Caki2 (cell line): ENCODE data around the gene CYP4B1. TPM values are rescaled to one million over a fixed set of nuclear protein-coding genes. Genes with fewer than 3 reads are reported as not detected.
"Not testable (repeated sequence)": the region's sequence is repeated elsewhere in the genome, so short reads cannot be mapped to it uniquely, and the experiment has no call there.

Experiments used
- DNase-seq: peaks from one replicate; pipeline ENCODE4 v3.0.0-alpha.2; 2015; ENCODE audit warnings: low read depth
- in situ Hi-C: cut with HindIII; loops from 2 replicates; pipeline ENCODE4 v1.10.0; 2016; ENCODE audit warnings: low sequenced_read_pairs, low pct_unique_long_range_greater_than_20kb, mixed read lengths
- total RNA-seq: library from RNA; depleted of rRNA; stranded (reverse); fragments of >200 nt; shearing (Covaris generic); gene quantifications from 2 replicates; pipeline ENCODE4 v1.2.3, GENCODE V29; 2014; ENCODE audit warnings: low replicate concordance

The CYP4B1 gene
- total RNA-seq, 1 experiment from 2014 or later: not detected

DNA sequence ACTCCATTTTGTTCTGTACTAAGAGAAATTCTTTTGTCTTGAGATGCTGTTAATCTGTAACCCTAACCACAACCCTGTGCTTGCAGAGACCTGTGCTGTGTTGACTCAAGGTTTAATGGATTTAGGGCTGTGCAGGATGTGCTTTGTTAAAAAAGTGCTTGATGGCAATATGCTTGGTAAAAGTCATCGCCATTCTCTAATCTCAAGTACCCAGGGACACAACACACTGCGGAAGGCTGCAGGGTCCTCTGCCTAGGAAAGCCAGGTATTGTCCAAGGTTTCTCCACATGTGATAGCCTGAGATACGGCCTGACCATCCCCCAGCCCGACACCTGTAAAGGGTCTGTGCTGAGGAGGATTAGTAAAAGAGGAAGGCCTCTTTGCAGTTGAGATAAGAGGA, 10.2 kb upstream of the CYP4B1 start:
- DNase-seq, in situ Hi-C loops: not testable (repeated sequence)

DNA sequence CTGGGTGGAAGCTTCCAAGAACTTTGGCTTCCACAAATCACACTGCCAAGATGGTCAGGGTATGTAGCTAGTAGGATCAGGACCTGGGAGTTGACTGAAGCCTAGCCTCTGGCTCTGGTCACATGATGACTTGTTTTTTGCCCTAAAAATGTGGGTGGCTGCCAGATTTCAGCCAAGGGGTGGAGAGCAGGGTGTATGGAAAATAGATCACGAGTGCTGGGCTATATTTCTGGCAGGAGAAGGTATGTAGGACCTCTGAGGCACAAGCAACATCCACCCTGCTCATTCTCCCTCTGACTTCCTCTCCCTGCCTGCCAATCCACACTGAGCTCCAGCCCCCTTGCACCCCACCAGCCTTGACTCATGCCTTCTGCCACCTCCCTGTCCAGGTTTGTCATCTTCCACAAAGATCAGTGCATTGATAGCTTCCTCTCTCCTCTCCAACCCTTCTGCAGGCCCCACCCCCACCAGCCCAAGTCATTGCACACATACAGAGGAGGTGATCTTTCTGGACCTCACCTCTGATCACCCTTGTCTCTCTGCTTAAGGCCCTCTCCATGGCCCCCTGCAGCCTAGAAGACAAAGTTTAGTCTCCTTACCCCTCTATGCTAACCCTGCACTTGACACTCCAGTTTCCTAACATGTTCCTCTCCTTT, 8.3 kb upstream of the CYP4B1 start:
- DNase-seq: no peak
- in situ Hi-C loops: no loop called here

DNA sequence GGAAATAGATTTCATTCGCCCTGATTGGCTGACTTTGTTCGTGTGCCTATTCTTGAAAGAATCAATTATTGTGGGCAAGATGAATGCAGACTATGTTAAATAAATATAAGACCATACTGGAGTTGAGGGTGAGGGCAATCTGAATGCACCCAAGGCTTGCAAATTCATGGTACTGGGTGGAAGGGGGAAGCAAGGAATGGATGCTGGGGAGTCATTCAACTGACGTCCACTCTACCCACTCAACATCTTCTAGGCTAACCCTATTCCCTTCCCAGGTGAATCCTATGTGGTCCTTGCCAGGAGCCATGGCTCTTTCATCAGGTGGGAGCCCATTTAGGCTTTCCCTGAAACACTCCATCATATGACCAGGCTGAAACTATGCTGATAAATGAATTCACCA, 5.7 kb upstream of the CYP4B1 start:
- in situ Hi-C loops: no loop called here
- DNase-seq: no peak

DNA sequence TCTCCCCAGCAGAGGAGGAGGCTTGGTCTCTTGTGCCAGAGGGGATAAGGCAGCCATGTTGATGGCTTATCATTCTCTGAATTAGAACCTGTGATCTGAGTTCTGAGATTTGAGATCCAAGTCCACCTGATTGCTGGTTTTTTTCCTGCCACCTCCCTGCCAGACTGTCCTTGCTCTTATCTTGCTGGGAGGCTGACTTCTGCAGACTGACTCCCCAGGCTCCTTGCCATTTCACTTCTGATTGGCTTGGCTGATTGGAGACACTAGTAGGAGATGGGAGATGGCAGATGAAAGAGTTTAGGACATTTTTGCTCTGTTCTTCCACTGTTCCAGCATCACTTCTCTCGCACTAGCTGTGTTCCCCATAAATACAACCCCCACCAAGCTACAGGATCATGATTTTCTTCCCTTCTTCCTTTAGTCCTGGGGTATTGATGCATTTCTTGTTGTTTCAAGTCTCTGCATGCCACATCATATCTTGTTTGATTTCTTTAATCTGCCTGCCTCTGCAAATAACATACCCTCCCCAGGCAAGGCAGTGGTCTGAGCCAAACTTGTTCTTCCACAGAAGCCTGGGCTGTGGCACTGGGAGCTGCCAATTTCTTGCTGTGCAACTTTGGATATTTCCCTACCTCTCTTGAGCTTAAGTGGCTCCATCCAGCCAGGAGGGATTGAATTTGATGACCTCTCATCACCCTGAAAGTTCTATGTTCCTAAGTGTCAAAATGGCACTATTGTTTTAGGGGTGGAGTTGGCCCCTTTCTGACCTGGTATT, 963 bp upstream of the CYP4B1 start:
- no peak for DNase-seq
- in situ Hi-C loops: no loop called here

DNA sequence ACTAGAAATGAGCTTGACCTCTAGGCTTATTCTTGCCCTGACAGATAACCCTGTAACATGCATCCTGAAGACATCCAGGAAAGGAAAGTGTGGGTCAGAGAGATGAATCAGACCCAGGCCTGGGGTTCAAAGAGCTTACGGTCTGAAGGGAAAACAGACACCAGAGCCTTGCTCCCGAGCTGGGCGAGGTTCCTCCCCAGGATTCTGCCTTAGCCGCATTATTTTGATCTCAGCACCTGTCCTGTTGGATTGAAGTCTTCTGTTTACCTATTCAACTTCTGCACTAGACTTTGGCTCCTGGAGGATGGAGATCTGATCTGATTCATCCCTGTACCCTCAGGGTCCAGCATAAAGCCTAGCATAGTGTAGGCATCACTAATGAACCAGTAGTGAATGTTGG, 1.9 kb downstream of the CYP4B1 start:
- no peak for DNase-seq

DNA sequence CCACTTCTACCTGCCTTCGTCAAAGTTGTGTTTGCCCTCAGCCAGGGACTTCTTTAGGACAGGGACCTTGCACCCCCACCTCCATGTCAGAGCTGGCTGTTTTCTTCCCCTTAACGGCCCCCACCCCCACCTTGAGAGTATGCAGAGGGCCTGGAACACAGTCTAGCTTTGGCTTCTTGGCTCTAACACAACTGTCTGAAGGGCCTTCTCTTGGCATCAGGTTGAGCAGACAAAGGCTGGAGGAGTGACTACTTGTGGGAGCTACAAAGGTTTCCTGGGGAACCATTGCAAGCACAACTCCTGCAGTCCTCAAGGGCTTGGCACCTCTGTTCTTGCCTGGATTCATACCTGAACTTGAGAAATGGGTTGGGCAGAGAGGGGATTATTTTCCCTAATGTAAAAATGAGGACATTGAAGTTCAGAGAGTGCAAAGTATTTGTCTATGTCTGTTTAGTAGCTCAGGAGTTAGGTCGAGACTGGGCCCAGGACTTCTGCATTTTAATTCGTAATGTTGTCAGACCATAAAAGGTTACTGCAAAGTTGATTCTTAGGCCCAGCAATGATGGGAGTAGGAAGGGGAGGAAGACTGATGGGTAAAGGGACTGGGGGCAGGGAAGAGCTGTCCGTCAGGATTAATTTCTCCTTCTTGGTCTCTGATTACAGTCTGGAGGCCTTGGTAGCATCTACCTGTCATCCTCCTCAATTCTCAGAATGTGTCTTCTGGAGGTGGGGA, 2.6 kb downstream of the CYP4B1 start:
- in situ Hi-C loops: no loop called here
- DNase-seq: no peak

More for the DNA sequence above, 1.9 kb downstream of the CYP4B1 start:
- in situ Hi-C loops: no loop called here

DNA sequence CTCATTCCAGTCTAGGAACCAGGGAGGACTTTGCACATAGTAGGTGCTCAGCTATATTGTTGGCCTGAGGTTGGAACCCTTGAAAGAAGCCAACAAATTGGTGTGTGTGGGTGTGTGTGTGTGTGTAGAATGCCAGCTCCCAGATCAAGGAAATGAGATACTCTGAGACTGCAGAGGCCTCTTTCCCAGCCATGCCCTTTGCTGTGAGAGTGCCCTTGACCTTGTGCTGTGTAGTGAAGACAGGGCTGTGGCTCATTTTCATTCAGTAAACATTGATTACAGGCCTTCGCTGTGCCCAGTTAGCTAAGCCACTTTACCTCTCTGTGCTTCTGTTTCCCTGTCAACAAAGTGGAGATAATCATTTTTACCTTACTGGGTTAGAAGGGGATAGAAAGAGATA, 3.2 kb downstream of the CYP4B1 start:
- DNase-seq: no peak
- in situ Hi-C loops: no loop called here

DNA sequence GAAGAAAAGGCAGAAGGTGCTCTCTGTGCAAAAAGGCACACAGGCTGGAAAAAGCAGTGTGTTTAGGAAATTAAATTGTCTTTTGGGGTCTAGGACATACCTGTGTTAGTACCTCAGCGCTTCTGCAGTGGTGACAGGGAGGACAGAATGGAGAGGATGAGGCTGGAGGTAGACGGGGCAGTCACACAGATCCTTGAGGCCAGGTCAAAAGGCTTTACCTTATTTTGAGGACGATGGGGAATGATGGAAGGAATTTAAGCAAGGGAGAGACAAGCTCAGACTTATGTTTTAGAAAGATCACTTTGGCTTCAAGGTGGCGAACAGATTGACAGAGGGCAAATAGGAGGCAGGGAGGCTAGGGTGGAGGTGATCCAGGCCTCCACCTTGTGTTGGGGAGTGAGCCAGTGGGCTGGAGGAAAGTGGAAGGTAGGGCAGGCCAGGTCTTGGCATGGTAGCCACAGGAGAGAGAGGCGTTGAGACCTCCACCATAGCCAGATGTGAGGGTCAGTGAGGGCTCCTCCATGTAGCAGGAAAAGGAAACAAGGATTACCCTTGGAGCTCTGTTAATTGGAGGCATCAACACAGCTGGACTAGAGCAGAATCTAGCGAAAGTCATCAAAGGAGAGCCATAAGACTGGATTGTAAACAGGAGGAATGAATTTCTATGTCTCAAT, 4.2 kb downstream of the CYP4B1 start:
- no peak for DNase-seq
- in situ Hi-C loops: no loop called here

DNA sequence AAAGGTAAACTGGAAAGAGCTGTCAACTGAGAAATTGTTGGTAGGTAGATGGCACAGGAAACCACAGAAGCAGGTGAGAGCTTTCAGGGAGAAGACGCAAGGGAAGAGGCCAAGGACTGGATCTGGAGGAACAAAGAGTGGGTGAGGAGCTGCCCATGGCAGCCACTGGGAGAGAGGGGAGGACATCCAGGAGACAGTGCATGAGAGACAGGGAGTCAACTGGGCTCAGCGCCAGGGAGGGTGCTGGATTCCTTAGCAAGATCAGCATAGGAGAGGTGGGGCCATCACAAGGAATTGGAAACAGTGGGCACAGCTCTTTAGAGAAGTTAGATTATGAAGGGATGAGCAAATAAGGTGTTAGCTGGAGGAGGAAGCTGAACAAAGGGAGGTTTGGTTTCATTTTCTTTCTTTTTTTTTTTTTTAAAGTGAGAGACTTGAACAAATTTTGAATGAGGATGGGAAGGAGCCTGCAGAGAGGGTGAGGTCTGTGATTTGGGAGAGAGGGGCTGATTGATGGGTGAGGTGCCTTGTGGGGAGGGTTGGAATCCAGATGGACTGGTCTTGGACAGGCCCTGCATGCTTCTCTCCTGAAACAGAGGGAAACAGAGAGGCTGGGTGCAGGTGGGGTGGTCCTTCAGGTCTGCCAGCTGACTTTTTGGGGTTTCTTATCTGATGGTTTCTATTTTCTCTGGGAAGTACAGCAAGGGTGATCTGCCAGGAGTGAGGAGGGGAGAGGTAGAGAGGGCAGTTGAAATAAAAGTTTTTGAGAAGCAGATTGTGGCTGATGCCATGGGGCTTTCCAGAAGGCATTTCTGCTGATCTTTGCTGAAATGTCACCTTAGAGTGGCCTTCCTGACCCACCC, 5.4 kb downstream of the CYP4B1 start:
- no peak for DNase-seq
- in situ Hi-C loops: no loop called here

DNA sequence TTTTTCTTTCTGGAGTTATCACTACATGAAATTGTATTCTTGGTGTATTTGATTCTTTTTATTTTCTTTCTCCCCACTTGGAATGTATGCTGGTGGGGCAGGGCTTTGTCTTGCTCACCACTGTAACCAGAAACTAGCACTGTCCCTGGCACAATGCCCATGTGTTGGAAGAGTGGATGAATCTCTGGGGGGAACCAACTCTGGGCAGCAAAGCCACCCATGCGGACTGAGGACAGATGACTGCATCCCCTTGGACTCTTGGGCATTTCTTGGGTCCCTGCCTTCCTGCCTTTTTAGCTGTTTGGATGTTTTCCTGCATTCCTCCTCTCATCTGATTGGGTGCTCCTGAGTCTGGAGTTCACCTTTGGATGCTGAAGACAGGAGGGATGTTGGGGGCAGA, 6.1 kb downstream of the CYP4B1 start:
- no peak for DNase-seq
- in situ Hi-C loops: no loop called here

DNA sequence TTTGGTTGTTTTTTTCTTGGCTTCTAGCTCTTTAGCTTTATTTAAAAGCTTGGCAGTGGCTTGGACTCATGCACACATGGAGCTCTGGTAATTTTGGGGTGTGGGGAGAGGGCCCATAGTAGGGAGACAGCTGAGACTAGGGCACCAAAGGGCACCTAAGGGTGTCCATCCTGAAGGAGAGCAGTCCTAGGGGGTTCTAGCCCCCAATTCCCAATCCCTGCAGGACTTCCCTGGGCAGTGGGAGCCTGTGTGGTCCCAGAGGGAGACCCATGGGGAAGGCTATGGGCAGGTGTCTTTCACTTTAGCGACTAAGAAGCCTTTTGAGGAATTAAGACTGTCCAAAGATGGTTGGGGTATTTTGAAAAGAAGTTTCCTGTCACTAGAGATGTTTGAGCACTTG, 6.9 kb downstream of the CYP4B1 start:
- in situ Hi-C loops: no loop called here
- DNase-seq: no peak

DNA sequence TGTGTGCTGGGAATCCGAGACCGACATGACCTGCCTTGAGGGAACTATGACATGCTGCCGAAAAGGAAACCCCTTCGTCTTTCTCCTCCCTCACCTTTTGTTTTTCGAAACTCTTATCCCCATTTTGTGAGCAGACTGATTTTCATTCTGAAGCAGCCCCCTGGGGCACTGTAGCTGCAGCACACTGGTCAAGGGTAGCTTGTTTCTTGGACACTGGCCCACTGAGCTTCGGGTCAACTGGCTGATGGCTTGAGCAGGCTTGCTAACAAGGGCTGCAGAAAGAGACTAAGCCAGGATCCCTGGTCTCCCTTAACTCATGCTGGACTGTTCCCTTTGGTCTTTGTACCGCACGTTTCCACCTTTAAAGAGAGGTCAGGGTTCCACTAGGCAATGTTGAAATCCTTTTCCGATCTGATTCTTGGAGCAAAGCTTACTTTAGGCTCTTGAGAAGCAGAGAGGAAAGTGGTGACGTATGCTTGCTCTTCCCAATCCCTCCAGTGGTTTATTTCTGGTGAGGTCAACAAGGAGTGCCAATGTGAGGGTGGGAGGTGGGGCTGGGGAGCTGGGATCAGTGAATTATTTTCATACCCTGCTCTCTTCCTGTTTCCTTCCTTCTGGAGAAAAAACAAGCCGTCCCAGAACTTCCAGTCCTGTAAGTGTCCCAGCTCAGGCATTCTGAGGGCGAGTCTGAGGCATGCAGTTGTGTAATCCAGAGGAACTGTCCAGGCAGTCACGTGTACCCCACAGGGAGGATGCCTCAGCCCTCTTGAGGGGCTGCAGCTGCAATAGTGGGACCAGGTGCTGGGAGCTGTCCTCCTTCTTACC, 7.6 kb downstream of the CYP4B1 start:
- no peak for DNase-seq
- in situ Hi-C loops: no loop called here

DNA sequence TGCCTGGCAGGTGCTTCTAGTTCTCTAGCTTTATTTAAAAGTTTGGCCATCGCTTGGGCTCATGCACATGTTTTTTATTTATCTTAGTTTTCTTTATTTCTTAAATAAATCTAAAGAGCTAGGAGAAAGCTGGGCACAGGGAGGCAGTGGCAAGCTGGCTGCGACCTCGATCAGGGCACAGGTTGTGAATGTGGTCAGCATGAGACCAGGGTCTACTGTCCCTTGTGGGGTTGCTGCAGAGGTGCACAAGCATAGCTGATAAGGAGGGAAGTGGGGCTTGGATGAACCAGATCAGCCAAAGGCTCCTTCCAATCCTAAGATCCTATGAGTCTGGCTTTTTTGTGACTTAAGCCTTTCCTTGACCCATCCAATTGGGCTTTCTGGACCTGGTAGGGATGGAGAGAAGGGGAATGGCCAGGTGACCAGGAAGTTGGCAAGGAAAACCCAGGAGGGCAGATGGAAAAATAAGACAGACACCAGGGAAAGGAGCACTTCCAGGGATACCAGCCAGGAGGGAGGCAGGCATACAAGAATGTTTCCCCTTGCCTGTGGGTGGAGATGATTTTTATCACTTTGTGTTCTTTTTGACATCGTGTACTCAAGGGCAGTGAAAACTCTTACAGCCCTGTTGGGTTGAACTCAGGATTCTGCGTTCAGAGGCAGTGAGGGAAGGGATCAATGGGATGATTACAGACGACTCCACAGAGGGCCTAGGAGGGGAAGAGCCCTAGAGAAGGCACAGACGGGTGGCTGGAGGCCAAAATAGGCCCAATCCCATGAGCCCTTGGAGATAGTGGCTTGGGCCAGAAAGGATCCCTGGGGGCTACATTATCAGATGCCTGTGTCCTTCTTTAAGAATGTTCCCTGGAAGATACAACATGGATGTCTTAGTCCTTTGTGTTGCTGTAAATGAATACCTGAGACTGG, 8.5 kb downstream of the CYP4B1 start:
- in situ Hi-C loops: no loop called here
- DNase-seq: no peak

DNA sequence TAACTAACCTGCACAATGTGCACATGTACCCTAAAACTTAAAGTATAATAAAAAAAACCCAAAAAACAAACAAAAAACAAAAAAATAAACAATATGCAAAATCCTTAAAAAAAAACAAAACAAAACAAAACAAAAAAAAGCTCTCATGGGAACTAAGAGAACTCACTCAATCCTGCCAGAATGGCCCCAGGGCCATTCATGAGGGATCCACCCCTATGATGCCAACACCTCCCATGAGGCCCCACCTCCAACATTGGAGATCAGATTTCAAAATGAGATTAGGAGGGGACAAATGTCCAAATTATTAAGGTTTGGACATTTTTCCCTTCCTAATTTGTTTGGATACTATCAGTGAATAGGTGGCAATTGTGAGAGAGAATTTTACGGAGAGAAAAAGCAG, 10.2 kb downstream of the CYP4B1 start:
- no peak for DNase-seq
- in situ Hi-C loops: no loop called here

DNA sequence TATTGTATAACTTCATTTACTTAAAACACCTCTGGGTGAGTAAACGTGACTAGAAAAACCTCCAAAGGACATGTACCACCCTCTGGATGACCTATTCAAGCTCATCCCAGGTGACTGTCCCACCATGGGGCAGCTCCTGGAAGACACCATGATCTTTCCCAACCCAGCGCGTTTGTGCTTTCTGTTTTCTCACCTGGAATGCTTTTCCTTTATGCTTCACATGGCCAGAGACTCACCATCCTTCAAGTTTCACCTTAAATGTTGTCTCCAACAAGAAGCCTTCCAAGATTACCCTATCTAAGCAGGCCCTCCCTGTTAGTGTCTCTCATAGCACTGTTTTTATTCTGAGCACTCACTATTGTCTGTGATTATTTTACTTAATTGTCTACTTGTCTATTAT, 11.1 kb downstream of the CYP4B1 start:
- no peak for DNase-seq
- in situ Hi-C loops: no loop called here

DNA sequence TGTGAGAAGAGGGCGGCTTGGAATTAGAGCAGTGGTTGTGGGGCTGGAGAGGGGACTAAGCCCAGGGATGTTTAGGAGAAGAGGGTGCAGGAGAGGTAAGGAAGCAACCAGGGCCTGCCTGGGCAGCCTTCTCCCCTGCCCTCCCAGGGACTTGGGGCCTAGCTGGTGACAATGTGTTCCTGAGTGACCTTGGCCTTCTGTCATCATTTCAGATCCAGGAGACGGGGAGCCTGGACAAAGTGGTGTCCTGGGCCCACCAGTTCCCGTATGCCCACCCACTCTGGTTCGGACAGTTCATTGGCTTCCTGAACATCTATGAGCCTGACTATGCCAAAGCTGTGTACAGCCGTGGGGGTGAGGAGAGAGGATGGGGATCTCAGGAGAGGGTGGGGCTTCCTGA, 11.8 kb downstream of the CYP4B1 start:
- in situ Hi-C loops: no loop called here
- no peak for DNase-seq
